Kidney epithelial cell (primary cell): Measurements from ENCODE around the gene CFAP43. TPM values are rescaled to one million over a fixed set of nuclear protein-coding genes. Genes with fewer than 3 reads are reported as not detected.

Experiments
- DNase-seq: peaks from one replicate; pipeline ENCODE4 v3.0.0-alpha.2; 2010; ENCODE audit warnings: low read depth
- H3K27me3 ChIP-seq: 2 replicates; pipeline ENCODE4 v1.6.0; 2011; ENCODE audit warnings: low read length; ENCODE audit not compliant: control insufficient read depth, insufficient read depth
- H3K36me3 ChIP-seq: 2 replicates; pipeline ENCODE4 v1.5.1; 2011; ENCODE audit warnings: low read length; ENCODE audit not compliant: control insufficient read depth, insufficient read depth
- H3K4me3 ChIP-seq: 2 replicates; pipeline ENCODE4 v1.5.1; 2011; ENCODE audit warnings: low read depth, mild to moderate bottlenecking, control low read depth, low read length
- total RNA-seq: library from RNA; depleted of rRNA; stranded (reverse); fragments of >200 nt; gene quantifications from 2 replicates; pipeline ENCODE4 v1.2.3, GENCODE V29; 2015
- TF ChIP-seq, protein P1 (sequence below): IDR thresholded peaks from 2 replicates; pipeline ENCODE4 v1.5.1; 2011; ENCODE audit warnings: mild to moderate bottlenecking, moderate library complexity, low read length, control low read depth, inconsistent platforms; ENCODE audit not compliant: insufficient read depth, poor library complexity, severe bottlenecking

The CFAP43 gene
- total RNA-seq, 1 donor from 2014 or later, result 0.75 TPM

DNA sequence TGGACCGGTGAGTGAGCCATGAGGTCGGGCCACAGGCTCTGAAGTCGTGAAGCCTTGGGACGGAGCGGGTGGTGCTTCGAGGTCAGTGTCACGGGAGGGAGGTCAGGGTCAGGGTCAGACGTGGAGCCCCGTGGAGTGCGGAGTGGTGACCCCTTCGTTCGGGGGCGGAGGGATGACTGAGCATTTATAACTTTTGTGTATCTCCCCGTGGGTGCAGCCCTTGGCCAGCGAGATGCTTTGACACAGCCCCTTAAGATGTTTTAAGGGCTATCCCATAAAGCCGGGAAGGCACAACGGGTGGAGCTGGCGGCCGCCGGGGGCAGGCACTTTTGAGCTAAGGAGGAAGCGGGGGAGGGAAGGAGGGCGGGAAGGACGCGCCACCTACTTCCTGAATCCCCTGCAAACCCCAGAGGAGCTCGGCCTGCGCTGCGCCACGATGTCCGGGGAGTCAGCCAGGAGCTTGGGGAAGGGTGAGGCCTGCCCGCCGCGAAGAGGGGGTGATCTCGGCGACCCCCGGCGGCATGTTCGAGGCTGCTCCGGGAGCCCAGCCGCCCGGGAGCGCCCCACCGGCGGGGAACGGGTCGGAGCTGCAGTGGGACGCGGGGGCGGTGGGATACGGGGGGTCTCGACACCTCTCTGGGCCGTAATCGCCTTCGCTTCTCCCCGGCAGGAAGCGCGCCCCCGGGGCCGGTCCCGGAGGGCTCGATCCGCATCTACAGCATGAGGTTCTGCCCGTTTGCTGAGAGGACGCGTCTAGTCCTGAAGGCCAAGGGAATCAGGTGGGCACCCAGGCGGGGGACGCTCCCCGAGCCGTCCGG, 22.5 kb upstream of the CFAP43 start, which contains the start of gene GSTO1:
Gene GSTO1 (plus strand): TSS at position 400 of the 818 bp plus-strand sequence. CDS start 37 bp downstream, at position 437.
- DNase-seq, result no peak
- Histone ChIP-seq H3K27me3 (no peaks in the 10 kb centered on the region), H3K36me3 (no peaks in the 10 kb centered on the region), H3K4me3 (peak within 1 kb of the TSS; percentile 95)
- TF ChIP-seq, protein P1, sequence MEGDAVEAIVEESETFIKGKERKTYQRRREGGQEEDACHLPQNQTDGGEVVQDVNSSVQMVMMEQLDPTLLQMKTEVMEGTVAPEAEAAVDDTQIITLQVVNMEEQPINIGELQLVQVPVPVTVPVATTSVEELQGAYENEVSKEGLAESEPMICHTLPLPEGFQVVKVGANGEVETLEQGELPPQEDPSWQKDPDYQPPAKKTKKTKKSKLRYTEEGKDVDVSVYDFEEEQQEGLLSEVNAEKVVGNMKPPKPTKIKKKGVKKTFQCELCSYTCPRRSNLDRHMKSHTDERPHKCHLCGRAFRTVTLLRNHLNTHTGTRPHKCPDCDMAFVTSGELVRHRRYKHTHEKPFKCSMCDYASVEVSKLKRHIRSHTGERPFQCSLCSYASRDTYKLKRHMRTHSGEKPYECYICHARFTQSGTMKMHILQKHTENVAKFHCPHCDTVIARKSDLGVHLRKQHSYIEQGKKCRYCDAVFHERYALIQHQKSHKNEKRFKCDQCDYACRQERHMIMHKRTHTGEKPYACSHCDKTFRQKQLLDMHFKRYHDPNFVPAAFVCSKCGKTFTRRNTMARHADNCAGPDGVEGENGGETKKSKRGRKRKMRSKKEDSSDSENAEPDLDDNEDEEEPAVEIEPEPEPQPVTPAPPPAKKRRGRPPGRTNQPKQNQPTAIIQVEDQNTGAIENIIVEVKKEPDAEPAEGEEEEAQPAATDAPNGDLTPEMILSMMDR, result peak; percentile 2

GRCh38 chr10:104253606-104254410, 21.6 kb upstream of the CFAP43 start:
- TF ChIP-seq, protein P1, result no peak
- no peaks in the 10 kb centered on the region for H3K36me3 ChIP-seq
- no peak for DNase-seq
- no peaks in the 10 kb centered on the region for H3K27me3 ChIP-seq
- H3K4me3 ChIP-seq, result peak overlapping the region; percentile 95

DNA sequence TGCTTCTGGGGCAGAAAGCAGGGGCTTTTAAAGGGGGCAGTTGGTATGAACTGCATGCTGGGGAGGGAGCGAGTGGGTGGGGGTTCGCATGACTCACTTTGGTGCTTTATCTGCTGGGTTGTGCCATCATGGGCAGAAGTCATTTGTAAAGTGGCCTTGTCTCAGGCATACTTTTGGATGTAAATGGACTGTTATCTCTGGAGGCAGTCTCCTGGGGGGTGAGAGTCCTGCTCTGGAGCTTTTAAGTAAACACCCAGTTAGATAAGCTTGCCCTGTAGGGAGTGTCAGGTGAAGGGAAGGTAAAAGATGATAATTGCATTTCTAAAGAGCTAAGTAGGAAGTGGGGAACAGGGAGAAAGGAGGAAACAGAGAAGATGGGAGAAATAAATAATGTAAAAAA, 20.9 kb upstream of the CFAP43 start:
- Histone ChIP-seq H3K27me3 (no peaks in the 10 kb centered on the region), H3K4me3 (no peak overlapping the region), H3K36me3 (no peaks in the 10 kb centered on the region)
- TF ChIP-seq, protein P1, result no peak
- no peak for DNase-seq

DNA sequence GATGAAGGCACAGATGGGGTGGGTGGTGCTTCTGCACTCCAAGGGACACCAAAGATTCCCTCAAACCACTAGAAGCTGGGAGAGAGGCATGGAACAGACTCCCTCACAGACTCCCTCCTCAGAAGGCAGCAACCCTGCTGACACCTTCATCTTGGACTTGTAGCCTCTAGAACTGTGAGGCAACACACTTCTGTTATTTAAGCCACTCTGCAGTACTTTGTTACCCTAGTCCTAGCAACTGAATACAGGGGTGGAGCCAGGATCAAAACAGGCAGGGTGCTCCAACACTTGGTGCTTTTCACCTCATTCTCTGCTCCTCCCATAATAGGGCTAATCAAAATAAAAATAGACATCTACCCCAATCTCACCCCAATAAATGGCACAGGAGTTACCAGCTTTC, 20.2 kb upstream of the CFAP43 start:
- H3K4me3 ChIP-seq, result no peak overlapping the region
- DNase-seq, result no peak
- no peaks in the 10 kb centered on the region for H3K36me3 ChIP-seq
- H3K27me3 ChIP-seq, result no peaks in the 10 kb centered on the region
- TF ChIP-seq, protein P1, result no peak

- Histone ChIP-seq H3K36me3 (no peaks in the 10 kb centered on the region), H3K4me3 (no peak overlapping the region), H3K27me3 (no peaks in the 10 kb centered on the region)
- TF ChIP-seq, protein P1, result no peak
- no peak for DNase-seq
These were observed 19.3 kb upstream of the CFAP43 start for GRCh38 chr10:104251443-104251842.
